Left lobe of liver (tissue), 2 donors: Measurements from ENCODE around the gene CEMIP. TPM values are rescaled to one million over a fixed set of nuclear protein-coding genes. Genes with fewer than 3 reads are reported as not detected.

Source experiments
- ATAC-seq: fragments of 200-7000 bp; cut with Tn5 transposase; one replicate; pipeline ENCODE4 v1.9.1; 2020; ENCODE audit warnings: mild to moderate bottlenecking, moderate library complexity
- DNase-seq: peaks from one replicate; pipeline ENCODE4 v3.0.0-alpha.2; 2020; ENCODE audit warnings: low spot score
- total RNA-seq: library from RNA; stranded (reverse); gene quantifications from one replicate; pipeline ENCODE4 v1.2.1, GENCODE V29; 2021
- donor health status: DM: no; HTN: no; CAD: no; lungs with moderate emphysema.
- donor health status: DM: no; HTN: yes; CAD: no.

The CEMIP gene
- total RNA-seq, 1 donor from 2014 or later = 0.50 TPM

- no peak for DNase-seq
- ATAC-seq = no peak
Measured at GRCh38 chr15:80841541-80841940, 62.4 kb downstream of the CEMIP start.

- DNase-seq (no peak), ATAC-seq (no peak)
Measured at GRCh38 chr15:80844011-80844732, 65.0 kb downstream of the CEMIP start.

DNA sequence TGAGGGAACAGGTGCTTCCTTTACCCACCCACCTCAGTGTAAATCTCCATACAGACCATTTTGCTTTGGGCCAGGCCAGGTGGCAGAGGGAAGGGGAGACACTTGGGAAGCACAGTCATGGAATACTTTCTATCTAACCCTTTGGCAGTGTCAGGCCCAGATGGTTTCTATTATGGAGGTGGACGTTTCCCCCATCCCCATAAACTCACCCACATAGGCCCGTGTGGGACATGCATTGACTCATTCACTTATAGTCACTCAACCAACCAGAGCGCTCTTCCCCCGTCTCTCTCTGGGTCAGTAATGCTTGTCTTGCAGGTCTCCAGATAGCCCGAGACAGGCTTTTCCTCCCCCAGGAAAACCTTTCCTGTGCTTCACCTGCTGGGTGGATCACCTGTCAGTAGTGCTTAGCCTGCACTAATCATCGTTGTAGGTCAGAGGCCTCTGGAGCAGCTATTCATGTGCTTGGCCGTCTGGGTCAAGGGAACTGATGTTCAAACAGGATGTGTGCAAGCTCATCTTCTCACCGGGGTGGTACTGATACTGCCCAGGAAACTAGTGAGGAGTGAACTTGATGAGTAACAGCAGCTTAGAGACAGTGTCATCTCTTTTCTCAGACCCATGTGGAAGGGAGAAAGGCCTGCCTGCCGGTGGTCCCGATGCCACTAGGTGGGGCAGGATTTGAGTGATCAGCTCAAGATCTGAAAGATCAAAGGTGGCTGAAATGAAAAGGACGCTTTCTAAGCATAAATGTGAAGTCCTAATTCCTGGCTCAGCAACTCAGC lies 67.1 kb downstream of the CEMIP start:
- no peak for ATAC-seq
- no peak for DNase-seq

DNA sequence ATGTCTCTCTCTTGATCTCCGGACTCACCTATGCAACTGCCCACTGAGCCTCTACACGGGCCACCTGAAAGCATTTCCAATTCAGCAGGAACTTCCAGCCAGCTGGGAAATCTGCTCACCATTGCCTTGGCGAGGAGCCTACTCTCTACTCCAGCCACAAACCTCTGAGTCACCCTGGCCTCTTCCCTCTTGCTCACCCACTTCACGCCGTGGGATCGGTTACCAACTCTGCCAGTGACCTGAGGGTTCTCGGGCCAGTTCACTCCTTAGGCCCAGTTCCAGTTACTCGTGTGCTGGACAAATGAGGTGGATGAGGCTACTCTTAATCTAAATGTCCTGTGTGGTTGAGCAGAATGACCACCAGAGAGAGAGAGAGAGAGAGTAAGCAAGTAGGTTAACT lies 70.1 kb downstream of the CEMIP start:
- no peak for ATAC-seq
- DNase-seq = no peak

DNA sequence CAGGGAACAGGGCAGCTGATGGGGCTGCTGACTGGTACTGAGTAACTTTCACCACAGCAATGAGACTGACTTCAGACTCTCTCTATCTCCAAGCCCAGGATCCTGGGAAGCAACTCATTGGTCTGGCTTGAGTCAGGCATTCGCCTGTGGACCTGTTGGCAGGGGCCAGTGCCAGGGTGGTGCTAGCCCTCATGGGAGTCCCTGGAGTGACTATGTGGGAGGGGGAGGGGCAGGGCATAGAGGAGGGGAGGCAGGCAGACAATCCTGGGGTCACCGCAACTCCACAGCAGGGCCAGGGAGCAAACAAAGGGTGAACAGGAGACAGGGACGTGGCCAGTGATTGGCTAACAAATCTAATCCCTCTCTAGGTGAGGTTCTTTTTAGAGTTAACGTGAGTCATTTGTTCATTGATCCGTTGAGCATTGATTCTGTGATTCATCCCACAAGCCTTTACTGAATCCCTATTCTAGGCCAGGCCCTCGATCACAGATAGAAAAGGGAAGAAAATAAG lies 71.8 kb downstream of the CEMIP start:
- no peak for ATAC-seq
- no peak for DNase-seq

- ATAC-seq (no peak), DNase-seq (no peak)
Measured at GRCh38 chr15:80852676-80853075, 73.5 kb downstream of the CEMIP start.

DNA sequence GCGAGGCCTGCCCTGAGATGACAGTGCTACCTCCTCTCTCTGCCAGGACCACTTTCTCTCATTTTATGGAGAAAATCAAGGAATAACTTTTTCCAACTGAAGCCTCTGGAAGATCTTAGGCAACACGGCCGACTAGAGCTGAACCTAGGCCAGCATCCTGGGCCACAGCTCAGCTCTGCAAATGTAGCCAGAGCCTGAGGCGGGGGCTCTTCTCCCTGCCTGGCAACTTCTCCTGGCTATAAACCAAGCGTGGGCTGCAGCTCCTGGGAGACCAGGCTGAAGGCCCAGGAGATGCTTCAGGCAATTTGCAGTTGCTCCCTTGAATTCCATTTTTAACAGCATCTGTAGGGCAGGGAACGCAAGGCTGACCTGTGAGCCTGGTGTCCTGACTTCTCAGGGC lies 74.9 kb downstream of the CEMIP start:
- no peak for DNase-seq
- no peak for ATAC-seq

DNA sequence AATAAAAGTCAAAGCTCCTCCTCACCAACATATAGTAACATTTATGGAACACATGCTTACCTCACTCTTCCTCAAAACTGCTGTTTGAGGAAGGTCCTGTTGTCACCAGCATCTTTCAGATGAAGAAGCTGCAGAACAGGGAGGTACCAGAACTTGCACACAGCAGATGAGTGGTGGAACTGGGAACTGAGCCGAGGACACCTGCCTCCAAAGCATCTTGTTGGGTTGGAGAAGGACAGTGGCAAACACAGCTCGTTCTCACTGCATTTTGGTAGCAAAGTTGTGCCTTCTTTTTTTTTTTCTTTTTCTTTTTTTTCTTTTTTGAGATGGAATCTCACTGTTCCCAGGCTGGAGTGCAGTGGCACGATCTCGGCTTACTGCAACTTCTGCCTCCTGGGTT lies 76.0 kb downstream of the CEMIP start:
- DNase-seq (no peak), ATAC-seq (no peak)

DNA sequence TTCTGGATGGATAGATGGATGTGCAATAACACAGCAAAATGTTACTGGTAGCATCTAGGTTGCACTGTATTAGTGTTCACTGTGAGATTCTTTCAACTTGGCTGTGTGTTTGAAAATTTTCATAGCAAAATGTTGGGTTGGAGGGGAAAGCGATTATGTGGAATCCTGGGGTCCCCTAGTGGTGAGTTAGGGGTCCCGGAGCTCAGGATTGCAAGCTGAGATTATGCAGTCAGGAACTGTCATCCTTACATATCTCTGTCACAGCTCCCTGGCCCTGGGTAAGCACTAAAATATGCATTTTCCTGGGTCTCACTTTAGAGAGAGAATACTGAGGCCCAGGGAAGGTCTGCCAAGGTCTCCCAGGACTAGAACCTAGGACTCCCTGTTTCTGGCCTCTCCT lies 77.2 kb downstream of the CEMIP start:
- no peak for ATAC-seq
- DNase-seq = no peak

DNA sequence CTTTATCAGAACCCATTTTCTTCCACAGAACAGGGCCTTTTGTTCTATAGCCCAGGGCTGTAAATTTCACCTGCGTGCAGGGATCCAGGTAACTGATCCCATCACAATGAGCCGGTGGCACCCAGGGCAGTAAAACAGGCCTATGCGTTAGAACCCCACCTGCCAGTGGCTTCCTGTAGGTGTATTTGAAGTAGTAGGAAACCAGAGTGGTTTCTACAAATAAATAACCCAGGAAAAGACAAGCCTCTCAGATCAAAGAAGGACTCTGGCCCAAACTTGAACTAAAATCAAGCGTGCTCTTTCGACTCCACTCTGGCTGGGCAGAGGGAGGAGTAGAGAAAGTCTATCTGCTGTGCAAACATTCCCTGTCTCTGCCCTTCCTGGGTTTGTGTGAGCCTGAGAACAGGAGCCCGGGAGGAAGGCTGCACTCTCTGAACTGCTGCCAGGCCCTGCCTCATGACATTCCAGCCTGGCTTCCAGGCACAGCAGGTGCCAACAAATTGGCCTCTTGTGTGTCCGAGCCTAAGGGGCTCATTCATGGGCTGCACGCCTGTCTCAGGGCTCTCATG lies 77.7 kb downstream of the CEMIP start:
- DNase-seq (peak; percentile 81), ATAC-seq (peak; percentile 99)

- no peak for DNase-seq
Measured at GRCh38 chr15:80861731-80862170, 82.6 kb downstream of the CEMIP start.

DNA sequence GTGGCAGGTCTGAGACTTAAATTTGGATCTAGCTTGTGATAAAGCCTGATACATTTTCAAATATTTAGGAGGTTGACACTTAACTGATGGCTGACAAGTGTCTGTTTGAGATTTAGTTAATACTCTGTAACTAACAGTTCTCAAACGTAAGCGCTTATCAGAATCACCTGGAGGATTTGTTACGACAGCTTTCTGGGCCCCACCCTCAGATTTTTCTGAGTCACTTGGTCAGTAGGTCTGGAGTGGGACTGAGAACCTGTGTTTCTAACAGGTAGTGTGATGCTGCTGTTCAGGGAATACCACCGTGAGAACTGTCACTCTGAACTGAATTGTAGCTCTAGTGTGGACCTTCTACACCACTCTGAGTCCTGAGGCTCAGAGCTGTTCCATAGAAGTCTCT lies 85.5 kb downstream of the CEMIP start:
- DNase-seq (no peak), ATAC-seq (no peak)

More at GRCh38 chr15:80861731-80862170, 82.6 kb downstream of the CEMIP start:
- ATAC-seq = no peak

DNA sequence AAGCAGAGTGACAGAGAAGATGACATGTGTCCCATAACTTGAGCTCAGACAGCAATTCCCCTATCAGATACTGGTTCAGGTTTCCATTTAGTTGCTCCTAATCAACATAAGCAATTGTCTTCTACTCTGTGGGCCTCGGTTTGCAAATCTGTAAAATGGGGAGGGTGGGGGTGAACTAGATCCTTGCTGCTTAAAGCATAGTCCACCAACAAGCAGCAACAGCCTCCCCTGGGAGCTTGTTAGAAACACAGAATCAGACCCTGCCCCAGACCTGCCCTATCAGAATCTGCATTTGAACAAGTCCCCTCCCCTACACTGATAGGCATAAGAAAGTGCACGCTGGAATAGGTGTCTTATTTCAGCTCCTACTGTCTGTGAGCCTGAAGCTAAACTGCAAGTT lies 87.8 kb downstream of the CEMIP start:
- no peak for ATAC-seq
- DNase-seq = no peak

DNA sequence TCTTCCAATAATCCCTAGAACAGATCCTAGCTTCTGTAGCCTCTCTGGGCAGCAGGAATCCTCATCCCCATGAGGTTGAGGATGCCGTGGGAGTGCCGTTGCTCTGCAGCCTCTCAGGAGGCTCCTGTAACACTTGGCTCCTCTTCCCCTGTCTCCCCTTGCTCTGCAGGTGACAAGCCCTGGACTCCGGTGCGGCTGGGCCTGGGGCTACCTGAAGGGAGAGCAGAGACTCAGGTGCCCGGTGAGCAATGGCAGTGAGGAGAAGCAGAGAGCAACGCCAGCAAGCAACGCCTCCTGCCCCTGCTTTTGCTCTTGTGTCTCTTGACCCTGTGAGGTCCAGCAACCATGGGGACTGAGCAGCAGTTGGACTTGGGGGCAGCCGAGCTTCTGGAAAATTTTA lies 91.2 kb downstream of the CEMIP start:
- ATAC-seq (no peak), DNase-seq (no peak)

DNA sequence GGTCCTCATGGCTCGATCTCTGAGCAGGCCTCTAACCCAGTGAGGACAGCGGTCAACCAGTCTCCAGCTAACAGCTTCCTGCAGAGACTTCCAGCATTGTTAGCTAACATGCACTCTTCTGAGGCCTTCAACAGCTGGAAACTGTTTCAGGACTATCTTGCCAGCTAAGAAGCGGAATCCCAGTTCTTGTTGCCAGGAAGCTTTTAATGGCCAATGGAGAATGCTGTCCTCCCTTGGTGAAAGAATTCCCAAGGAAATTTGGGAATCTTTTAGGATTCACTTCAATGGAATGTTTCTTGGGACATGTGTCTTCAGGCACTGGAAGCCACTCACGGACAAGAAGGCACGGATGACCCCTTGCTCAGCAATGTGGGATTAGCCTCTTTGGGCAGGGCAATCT lies 91.7 kb downstream of the CEMIP start:
- ATAC-seq = no peak

GRCh38 chr15:80871858-80872257 lies 92.7 kb downstream of the CEMIP start:
- DNase-seq = no peak
- no peak for ATAC-seq

More for the DNA sequence above, 91.7 kb downstream of the CEMIP start:
- DNase-seq = no peak

DNA sequence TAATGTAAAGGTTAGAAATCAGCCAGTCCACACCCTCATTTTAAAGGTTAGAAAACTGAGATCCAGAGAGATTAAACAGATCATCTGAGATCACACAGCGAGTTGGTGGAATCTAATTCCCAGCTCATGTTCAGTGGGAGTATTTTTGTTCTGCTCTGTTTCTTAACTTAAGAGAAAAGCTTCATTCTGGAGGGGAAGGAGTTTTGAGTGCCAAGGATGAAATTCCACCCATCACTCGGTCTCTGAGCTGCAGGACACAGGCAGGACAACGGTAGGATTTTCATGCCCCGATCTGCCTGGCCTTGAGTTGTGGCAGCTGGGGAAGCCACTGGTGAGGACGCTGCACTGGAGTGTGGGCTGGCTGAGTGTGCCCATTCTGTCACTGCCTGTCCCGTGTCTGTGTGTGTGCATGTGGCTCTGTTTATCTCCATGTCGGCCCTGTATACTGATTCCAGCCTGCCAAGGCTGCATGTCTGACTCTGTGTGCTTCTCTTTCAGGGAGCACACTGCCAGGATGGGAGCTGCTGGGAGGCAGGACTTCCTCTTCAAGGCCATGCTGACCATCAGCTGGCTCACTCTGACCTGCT lies 94.3 kb downstream of the CEMIP start:
- ATAC-seq (no peak), DNase-seq (no peak)

DNA sequence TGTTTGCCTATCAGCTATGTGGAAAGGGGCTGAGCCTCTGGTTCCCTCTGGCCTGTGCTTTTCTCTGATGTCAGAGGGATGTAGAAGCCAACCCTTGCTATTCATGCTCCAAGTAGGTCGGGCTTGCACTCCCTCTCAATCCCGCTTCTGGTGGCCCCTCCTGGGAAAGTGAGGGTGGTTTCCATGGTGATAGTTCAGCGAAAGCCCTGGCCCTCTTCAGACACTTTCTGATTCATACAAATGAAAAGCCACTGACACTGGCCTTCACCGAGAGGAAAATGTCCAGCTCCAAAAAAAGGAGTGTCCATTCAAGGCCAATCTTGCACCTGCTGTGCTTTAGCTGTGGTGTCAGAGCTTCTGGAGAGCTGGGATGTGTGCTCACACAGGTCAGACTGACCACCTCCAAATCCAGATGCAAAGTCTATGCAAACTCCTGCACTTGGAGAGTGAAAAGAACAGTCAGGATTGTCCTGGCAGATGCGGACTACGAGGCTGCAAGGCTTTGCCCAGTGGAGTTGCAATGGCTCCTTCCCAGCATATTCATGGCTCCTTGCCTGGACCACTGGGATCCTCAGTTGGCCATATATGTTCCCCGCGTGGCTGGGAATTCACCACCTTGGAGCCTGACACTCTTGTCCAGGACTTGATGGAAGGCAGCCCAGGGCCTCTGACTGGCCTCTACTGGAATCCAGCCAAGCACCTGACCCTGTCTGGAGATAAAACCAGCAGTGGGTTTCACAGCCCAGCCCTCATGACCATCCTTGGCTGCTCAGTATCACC lies 96.6 kb downstream of the CEMIP start:
- DNase-seq = no peak

DNA sequence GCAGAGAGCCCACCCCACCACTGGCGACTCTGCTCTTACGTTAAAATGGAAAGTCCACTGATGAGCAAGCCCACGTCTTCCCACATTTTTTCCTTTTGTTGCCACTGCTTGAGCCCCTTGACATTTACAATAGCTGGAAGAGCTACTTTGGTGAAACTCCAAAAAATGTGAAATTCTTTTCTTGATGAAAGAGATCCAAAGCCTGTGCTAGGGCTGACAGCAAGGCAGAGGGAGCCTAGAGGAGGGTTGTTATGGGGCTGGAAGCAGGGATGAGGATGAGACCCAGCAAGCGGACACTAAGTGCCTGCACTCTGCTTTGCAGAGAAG lies 97.1 kb downstream of the CEMIP start:
- ATAC-seq = no peak
- DNase-seq = no peak

More for the DNA sequence above, 96.6 kb downstream of the CEMIP start:
- ATAC-seq = no peak

GRCh38 chr15:80878242-80878866 lies 99.2 kb downstream of the CEMIP start:
- ATAC-seq (no peak), DNase-seq (no peak)
